Keratinocyte (primary cell): ENCODE results near the gene CD180. TPM values are rescaled to one million over a fixed set of nuclear protein-coding genes. Genes with fewer than 3 reads are reported as not detected.

Experiments
- DNase-seq: peaks from one replicate; pipeline ENCODE4 v3.0.0-alpha.2; 2011; ENCODE audit warnings: low read depth, missing footprints, low spot score
- FAIRE-seq: peaks from 2 replicates; lab custom pipeline; 2011; peaks lifted over from hg19 to GRCh38; lab: Jason Lieb, UNC
- H2AFZ ChIP-seq: 2 replicates; pipeline ENCODE4 v1.6.0; 2012; ENCODE audit warnings: low read length, control low read depth, inconsistent platforms; ENCODE audit not compliant: control insufficient read depth
- H3K27ac ChIP-seq: 2 replicates; pipeline ENCODE4 v1.5.1; 2011; ENCODE audit warnings: low read length; ENCODE audit not compliant: control insufficient read depth, insufficient read depth
- H3K27me3 ChIP-seq: 3 replicates; pipeline ENCODE4 v1.6.0; 2011; ENCODE audit warnings: low read length; ENCODE audit not compliant: control insufficient read depth, insufficient read depth; ENCODE audit errors: extremely low read depth
- H3K36me3 ChIP-seq, 2 experiments: 2 replicates in 1 of 2; 3 replicates in 1 of 2; pipeline ENCODE4 v1.5.1; 2011; ENCODE audit warnings: low read length in 2 of 2, mild to moderate bottlenecking in 1 of 2; ENCODE audit not compliant: control insufficient read depth in 2 of 2, insufficient read depth in 2 of 2; ENCODE audit errors: extremely low read depth in 1 of 2
- H3K4me1 ChIP-seq: 3 replicates; pipeline ENCODE4 v1.5.1; 2011; ENCODE audit warnings: low read length; ENCODE audit not compliant: control insufficient read depth, insufficient read depth; ENCODE audit errors: extremely low read depth
- H3K4me2 ChIP-seq: 3 replicates; pipeline ENCODE4 v1.6.0; 2011; ENCODE audit warnings: low read depth, low read length; ENCODE audit not compliant: control insufficient read depth, insufficient read depth; ENCODE audit errors: extremely low read depth
- H3K4me3 ChIP-seq, 3 experiments: fragments of 200-600 bp in 1 of 3; sonication (generic) in 1 of 3; 2 replicates in 2 of 3; 3 replicates in 1 of 3; pipeline ENCODE4 v1.5.1; 2011 to 2016; ENCODE audit warnings: low read length in 3 of 3, mild to moderate bottlenecking in 3 of 3, control low read depth in 2 of 3, inconsistent platforms in 1 of 3, low read depth in 1 of 3, mixed read lengths in 1 of 3, mixed run types in 1 of 3, moderate library complexity in 1 of 3; ENCODE audit not compliant: control insufficient read depth in 2 of 3, insufficient read depth in 2 of 3; ENCODE audit errors: extremely low read depth in 1 of 3
- H3K79me2 ChIP-seq: 2 replicates; pipeline ENCODE4 v1.6.0; 2012; ENCODE audit warnings: low read length; ENCODE audit not compliant: control insufficient read depth, insufficient read depth
- H3K9ac ChIP-seq: 3 replicates; pipeline ENCODE4 v1.6.0; 2011; ENCODE audit warnings: low read length; ENCODE audit not compliant: control insufficient read depth, insufficient read depth; ENCODE audit errors: extremely low read depth
- H3K9me1 ChIP-seq: 3 replicates; pipeline ENCODE4 v1.6.0; 2011; ENCODE audit warnings: low read length; ENCODE audit not compliant: control insufficient read depth, insufficient read depth; ENCODE audit errors: extremely low read depth
- H3K9me3 ChIP-seq: 2 replicates; pipeline ENCODE4 v1.5.1; 2012; ENCODE audit warnings: low read depth, low read length; ENCODE audit not compliant: control insufficient read depth
- H4K20me1 ChIP-seq: 3 replicates; pipeline ENCODE4 v1.6.0; 2011; ENCODE audit warnings: low read length; ENCODE audit not compliant: control insufficient read depth, insufficient read depth; ENCODE audit errors: extremely low read depth
- CTCF ChIP-seq, 3 experiments: IDR thresholded peaks in 1 of 3; conservative IDR thresholded peaks in 1 of 3; optimal IDR thresholded peaks in 1 of 3; 2 replicates in 2 of 3; 3 replicates in 1 of 3; pipeline versions ENCODE3 to v1.5.1; 2011; ENCODE audit warnings: low read length in 3 of 3, mild to moderate bottlenecking in 3 of 3, moderate library complexity in 2 of 3, control low read depth in 1 of 3, inconsistent platforms in 1 of 3; ENCODE audit not compliant: insufficient read depth in 2 of 3; ENCODE audit errors: extremely low read depth in 1 of 3
- EZH2 ChIP-seq: IDR thresholded peaks from one replicate; pipeline ENCODE4 v1.6.1; 2012; ENCODE audit warnings: inconsistent platforms, mild to moderate bottlenecking, low read length, moderate library complexity
- dilution Hi-C: fragments of 300-500 bp; cut with MboI; formaldehyde crosslinking; loops from one replicate; pipeline ENCODE4 v1.7.0; 2020; ENCODE audit warnings: low sequenced_read_pairs; ENCODE audit not compliant: extremely low pct_ligation_motif_present
- polyA plus RNA-seq, 5 experiments: library from polyadenylated mRNA; depleted of rRNA in 3 of 5; stranded (reverse) in 3 of 5; stranded (forward) in 1 of 5; unstranded in 1 of 5; fragments of >200 nt; gene quantifications; 1 replicate in 1 of 5; 2 replicates in 3 of 5; 3 replicates in 1 of 5; pipeline versions ENCODE4 v1.2.1 to v1.2.3, GENCODE V29; 2011 to 2012; ENCODE audit warnings: missing spikeins in 2 of 5, low read depth in 1 of 5, low replicate concordance in 1 of 5

Gene CD180
- polyA plus RNA-seq, 1 donor (not counting 4 experiments of a cell fraction or from before 2014, with no cell fraction given), result not detected

GRCh38 chr5:67160985-67161384 lies 35.6 kb downstream of the CD180 start:
- DNase-seq (peak; percentile 48), FAIRE-seq (peak; percentile 85)
- Histone ChIP-seq H3K9me1 (no peaks in the 10 kb centered on the region), H3K36me3 (peaks cover 31 to 36% of the 10 kb centered on the region in 2 experiments), H3K27ac (peak overlapping the region; percentile 54), H3K79me2 (no peaks in the 10 kb centered on the region), H4K20me1 (no peaks in the 10 kb centered on the region), H3K4me2 (peak overlapping the region; percentile 49), H3K4me3 (no peak overlapping the region), H3K9ac (no peak overlapping the region), H2AFZ (no peak overlapping the region), H3K27me3 (no peaks in the 10 kb centered on the region), H3K4me1 (peaks cover 22% of the 10 kb centered on the region), H3K9me3 (no peaks in the 10 kb centered on the region)
- dilution Hi-C loops, result no loop called here
- no peak for TF ChIP-seq CTCF (optimal IDR thresholded peaks at IDR 0.05 in 1 of 3, IDR thresholded peaks at IDR 0.05 in 1 of 3, conservative IDR thresholded peaks at IDR 0.05 in 1 of 3; ENCODE audit: extremely low read depth in 1 of 3, insufficient read depth in 2 of 3, low read length in 3 of 3)

- Histone ChIP-seq H3K9me1 (no peaks in the 10 kb centered on the region), H3K4me2 (peak overlapping the region; percentile 49), H2AFZ (no peak overlapping the region), H3K9ac (no peak overlapping the region), H3K27ac (peak overlapping the region; percentile 54), H3K36me3 (peaks cover 29 to 30% of the 10 kb centered on the region in 2 experiments), H3K4me3 (no peak overlapping the region), H3K27me3 (no peaks in the 10 kb centered on the region), H3K9me3 (no peaks in the 10 kb centered on the region), H4K20me1 (no peaks in the 10 kb centered on the region), H3K4me1 (peaks cover 19% of the 10 kb centered on the region), H3K79me2 (no peaks in the 10 kb centered on the region)
- dilution Hi-C loops, result no loop called here
- TF ChIP-seq CTCF (optimal IDR thresholded peaks at IDR 0.05 in 1 of 3, IDR thresholded peaks at IDR 0.05 in 1 of 3, conservative IDR thresholded peaks at IDR 0.05 in 1 of 3; ENCODE audit: extremely low read depth in 1 of 3, insufficient read depth in 2 of 3, low read length in 3 of 3) (no peak), EZH2 (no peak)
- peak; percentile 23 for FAIRE-seq
- no peak for DNase-seq
Measured at GRCh38 chr5:67160272-67160671, 36.3 kb downstream of the CD180 start.
